NB4 (cell line): ENCODE results near the gene PDZD2.
"Not testable (repeated sequence)": the region's sequence is repeated elsewhere in the genome, so short reads cannot be mapped to it uniquely, and the experiment has no call there.

Source experiments
- CTCF ChIP-seq: IDR thresholded peaks from one replicate; pipeline ENCODE4 v1.5.1; 2012; ENCODE audit warnings: low read depth, low read length
- POLR2A ChIP-seq: IDR thresholded peaks from 2 replicates; pipeline ENCODE4 v1.6.1; 2011; ENCODE audit warnings: mild to moderate bottlenecking; ENCODE audit not compliant: insufficient read length; ENCODE audit errors: extremely low read depth

- not testable (repeated sequence) for TF ChIP-seq CTCF, POLR2A
Measured at GRCh38 chr5:31732821-31733220, 93.9 kb downstream of the PDZD2 start.
